Activated CD4-positive, alpha-beta T cell treated with anti-CD3 and anti-CD28 coated beads, Interleukin-2, amount 50 U/mL, for 48 hours (primary cell): ENCODE results near the gene PRKAA1.
"Not testable (repeated sequence)": the region's sequence is repeated elsewhere in the genome, so short reads cannot be mapped to it uniquely, and the experiment has no call there.

Source experiments
- DNase-seq, 2 experiments: peaks; one replicate each; pipeline ENCODE4 v3.0.0-alpha.2; 2020

Gene PRKAA1

DNA sequence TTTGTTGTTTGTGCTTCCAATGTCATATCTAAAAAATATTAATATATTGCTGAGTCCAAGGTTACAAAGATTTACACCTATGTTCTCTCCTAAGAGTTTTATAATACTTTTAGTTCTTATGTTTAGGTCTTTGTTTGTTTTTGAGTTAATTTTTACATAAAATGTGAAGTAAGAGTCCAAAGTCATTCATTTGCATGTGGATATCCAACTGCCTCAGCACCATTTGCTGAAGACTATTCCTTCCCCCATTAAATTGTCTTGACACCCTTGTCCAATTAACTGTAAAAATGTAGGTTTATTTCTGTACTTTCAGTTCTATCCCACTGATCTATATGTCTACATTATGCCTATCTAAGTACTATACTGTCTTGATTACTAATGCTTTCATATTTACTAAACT is 78.1 kb downstream of the PRKAA1 start:
- no peak for DNase-seq

DNA sequence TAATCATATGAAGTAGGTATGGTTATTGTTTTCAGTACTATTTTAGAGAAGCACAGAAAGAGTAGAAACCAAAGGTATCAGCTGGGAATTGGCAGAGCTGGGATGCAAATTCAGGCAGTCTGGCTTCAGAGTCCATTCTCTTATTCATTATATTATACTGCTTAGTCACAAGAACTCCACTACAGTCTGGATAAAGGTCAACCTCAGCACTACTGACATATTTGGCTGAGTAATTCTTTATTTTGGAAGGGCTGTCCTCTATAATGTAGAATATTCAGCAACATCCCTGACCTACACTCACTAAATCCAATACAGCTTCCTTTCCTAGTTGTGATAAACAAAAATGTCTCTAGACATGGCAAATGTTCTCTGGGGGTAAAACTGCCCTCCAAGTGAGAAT is 80.9 kb downstream of the PRKAA1 start:
- no peak for DNase-seq

DNA sequence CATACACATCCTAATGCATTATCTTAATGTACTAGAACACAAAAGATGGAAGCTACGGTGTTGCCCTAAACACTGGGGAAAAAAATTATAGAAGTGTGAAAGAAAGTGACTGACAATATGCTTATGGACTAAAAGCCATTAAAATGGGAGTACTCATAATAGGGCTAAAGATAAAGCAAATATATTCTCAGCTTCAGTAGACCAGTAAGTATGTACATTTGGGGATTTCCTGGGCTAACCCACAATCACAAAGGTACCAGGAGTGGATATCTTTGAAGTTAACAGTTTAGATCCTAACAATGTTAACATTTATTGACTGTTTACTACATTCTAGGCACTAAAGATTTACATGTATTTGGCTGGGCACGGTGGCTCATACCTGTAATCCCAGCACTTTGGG is 81.6 kb downstream of the PRKAA1 start:
- DNase-seq, result no peak

DNA sequence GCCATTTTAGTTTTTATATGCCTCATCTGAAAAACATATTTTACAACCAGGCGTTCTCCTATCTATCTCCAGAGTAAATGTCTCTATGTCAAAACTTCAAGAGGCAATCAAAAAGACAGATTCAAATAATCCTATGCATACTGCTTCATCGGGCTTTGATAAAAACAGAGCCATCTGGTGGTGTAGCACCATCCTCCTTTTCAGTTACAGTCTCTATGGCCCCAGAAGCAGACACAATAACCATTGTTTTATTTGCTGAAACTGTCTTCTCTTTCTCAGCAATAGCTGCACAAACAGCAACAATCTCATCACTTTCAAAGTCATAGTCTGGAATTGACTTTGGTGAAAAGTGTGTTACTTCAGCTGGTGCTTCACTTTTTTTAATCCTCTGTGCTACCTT is 82.2 kb downstream of the PRKAA1 start:
- DNase-seq, result no peak

DNA sequence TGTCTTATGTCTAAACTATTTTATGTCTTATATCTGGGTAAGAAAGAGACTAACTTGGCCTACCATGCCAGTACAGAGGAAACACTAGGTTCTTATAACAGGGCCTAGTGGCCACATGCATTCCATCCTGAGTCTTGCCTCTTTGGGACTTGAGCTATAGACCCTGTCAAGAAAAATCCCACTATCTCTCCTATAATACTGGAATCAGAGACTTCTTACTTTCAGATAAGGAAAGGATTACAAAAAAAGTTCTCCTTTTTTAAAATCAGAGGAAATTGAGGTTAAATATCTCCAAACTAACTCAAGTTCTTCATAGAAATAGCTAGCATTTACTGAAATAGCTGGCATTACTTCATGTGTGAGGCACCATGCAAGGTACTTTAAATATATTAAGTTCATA is 84.2 kb downstream of the PRKAA1 start:
- no peak for DNase-seq

DNA sequence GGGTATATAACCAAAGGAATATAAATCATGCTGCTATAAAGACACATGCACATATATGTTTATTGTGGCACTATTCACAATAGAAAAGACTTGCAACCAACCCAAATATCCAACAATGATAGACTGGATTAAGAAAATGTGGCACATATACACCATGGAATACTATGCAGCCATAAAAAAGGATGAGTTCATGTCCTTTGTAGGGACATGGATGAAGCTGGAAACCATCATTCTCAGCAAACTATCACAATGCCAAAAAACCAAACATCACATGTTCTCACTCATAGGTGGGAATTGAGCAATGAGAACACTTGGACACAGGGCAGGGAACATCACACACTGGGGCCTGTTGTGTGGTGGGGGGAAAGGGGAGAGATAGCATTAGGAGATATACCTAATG is 87.6 kb downstream of the PRKAA1 start:
- not testable (repeated sequence) for DNase-seq
